ENCODE data around the gene WIPF3. TPM values are rescaled to one million over a fixed set of nuclear protein-coding genes. Genes with fewer than 3 reads are reported as not detected.

WIPF3 gene
- total RNA-seq, 2 donors from 2014 or later = 5.2 to 7.2 TPM

DNA sequence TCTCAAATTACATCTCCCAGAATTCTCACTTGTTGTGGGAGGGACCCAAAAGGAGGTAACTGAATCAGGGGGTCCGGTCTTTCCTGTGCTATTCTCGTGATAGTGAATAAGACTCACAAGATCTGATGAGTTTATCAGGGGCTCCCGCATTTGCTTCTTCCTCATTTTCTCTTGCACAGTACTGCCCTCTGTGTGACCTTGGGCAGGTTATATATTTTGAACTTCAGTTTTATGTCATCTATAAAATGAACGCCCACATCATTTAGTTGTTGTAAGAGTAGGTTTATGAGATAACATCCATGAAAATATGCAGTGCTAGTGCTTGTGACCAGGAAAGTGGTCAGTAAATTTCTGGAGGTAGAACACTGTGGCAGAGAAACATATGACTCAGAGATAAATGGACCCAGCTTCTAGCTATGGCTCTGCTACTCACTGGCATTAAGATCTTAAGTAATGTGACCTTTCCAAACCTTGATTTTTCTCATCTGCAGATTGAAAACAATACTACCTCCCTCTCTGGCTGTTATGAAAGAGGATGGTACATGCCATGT is 139.0 kb downstream of the WIPF3 start:
- H3K36me3 ChIP-seq (ENCODE audit: control insufficient read depth, insufficient read depth, low read length) = peaks cover 92% of the 10 kb centered on the region
- H3K4me3 Mint-ChIP-seq = no peak overlapping the region

DNA sequence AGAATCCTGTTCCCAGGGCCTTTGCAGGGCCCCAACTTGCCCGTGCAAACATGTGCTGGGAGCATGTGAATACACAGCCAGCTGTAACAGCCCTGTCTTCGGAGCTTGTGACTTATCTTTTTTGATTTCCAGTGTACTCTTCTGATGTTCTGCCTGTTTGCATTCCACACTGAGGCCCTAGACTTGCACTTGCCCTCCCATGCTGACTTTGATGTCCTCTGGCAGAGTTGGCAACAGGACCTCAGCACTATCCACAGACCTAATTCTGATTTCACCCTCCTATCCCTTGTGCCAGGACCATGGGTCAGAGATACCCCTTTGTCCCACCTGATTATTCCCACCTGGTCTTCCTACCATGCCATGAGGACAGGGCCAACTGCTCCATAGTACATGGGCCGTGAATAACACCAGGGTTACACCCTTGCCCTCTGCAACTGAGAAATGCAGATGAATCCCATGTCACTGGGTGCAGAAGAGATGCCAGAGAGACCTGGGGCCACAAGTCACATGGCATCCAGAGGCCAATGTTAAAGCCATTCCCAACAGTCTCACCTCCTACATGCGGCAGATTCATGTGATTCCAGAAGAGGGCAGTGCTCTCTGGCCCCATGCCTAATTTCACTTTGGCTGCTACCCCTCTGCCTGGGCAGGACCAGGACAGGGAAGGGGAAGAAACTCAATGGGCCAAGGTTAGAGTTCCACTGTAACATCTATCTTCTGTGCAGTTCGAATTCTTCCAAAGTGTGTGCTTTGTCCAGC is 140.3 kb downstream of the WIPF3 start:
- H3K36me3 ChIP-seq (ENCODE audit: control insufficient read depth, insufficient read depth, low read length) = peaks cover 92% of the 10 kb centered on the region
- H3K9ac ChIP-seq (ENCODE audit: extremely low read depth, low read length, poor library complexity, severe bottlenecking) = no peak overlapping the region
- no peak overlapping the region for H3K4me3 Mint-ChIP-seq
- H3K9me3 ChIP-seq (ENCODE audit: control insufficient read depth, low read length) = peaks cover 14% of the 10 kb centered on the region
- H3K9me3 Mint-ChIP-seq = no peaks in the 10 kb centered on the region
- no peak overlapping the region for H3K4me3 ChIP-seq (ENCODE audit: low read length)
- no peaks in the 10 kb centered on the region for H3K4me1 Mint-ChIP-seq
- 92 to 94% methylated on average over 5 of the region's 5 CpGs for WGBS, 2 experiments (ENCODE audit: insufficient coverage in 1 of 2, insufficient read length in 1 of 2)
- DNase-seq = peak; percentile 82
- H3K4me1 ChIP-seq (ENCODE audit: control insufficient read depth, insufficient read depth, low read length) = no peaks in the 10 kb centered on the region
- H3K27me3 ChIP-seq (ENCODE audit: control insufficient read depth, insufficient read depth, low read length, poor library complexity, severe bottlenecking) = no peaks in the 10 kb centered on the region
- no peak overlapping the region for H3K27ac ChIP-seq (ENCODE audit: low read depth, low read length)
- H3K36me3 Mint-ChIP-seq (ENCODE audit: low read depth) = peaks cover 70% of the 10 kb centered on the region
- no peak overlapping the region for H3K27ac Mint-ChIP-seq
- TF ChIP-seq, protein P1, sequence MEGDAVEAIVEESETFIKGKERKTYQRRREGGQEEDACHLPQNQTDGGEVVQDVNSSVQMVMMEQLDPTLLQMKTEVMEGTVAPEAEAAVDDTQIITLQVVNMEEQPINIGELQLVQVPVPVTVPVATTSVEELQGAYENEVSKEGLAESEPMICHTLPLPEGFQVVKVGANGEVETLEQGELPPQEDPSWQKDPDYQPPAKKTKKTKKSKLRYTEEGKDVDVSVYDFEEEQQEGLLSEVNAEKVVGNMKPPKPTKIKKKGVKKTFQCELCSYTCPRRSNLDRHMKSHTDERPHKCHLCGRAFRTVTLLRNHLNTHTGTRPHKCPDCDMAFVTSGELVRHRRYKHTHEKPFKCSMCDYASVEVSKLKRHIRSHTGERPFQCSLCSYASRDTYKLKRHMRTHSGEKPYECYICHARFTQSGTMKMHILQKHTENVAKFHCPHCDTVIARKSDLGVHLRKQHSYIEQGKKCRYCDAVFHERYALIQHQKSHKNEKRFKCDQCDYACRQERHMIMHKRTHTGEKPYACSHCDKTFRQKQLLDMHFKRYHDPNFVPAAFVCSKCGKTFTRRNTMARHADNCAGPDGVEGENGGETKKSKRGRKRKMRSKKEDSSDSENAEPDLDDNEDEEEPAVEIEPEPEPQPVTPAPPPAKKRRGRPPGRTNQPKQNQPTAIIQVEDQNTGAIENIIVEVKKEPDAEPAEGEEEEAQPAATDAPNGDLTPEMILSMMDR (conservative IDR thresholded peaks at IDR 0.05) = peak; percentile 79
- no peaks in the 10 kb centered on the region for H3K27me3 Mint-ChIP-seq (ENCODE audit: insufficient read depth)

More for the DNA sequence above, 139.0 kb downstream of the WIPF3 start:
- no peaks in the 10 kb centered on the region for H3K4me1 ChIP-seq (ENCODE audit: control insufficient read depth, insufficient read depth, low read length)
- DNase-seq = no peak
- H3K27ac ChIP-seq (ENCODE audit: low read depth, low read length) = no peak overlapping the region
- no peaks in the 10 kb centered on the region for H3K4me1 Mint-ChIP-seq
- H3K27me3 ChIP-seq (ENCODE audit: control insufficient read depth, insufficient read depth, low read length, poor library complexity, severe bottlenecking) = no peaks in the 10 kb centered on the region
- no peaks in the 10 kb centered on the region for H3K9me3 Mint-ChIP-seq
- peaks cover 7% of the 10 kb centered on the region for H3K9me3 ChIP-seq (ENCODE audit: control insufficient read depth, low read length)
- 96 to 100% methylated on average over 4 of the region's 4 CpGs for WGBS, 2 experiments (ENCODE audit: insufficient coverage in 1 of 2, insufficient read length in 1 of 2)
- peak overlapping the region; percentile 8 for H3K27ac Mint-ChIP-seq
- H3K36me3 Mint-ChIP-seq (ENCODE audit: low read depth) = peaks cover 72% of the 10 kb centered on the region
- no peak overlapping the region for H3K4me3 ChIP-seq (ENCODE audit: low read length)
- TF ChIP-seq, protein P1 (conservative IDR thresholded peaks at IDR 0.05) = no peak
- H3K9ac ChIP-seq (ENCODE audit: extremely low read depth, low read length, poor library complexity, severe bottlenecking) = no peak overlapping the region
- no peaks in the 10 kb centered on the region for H3K27me3 Mint-ChIP-seq (ENCODE audit: insufficient read depth)

DNA sequence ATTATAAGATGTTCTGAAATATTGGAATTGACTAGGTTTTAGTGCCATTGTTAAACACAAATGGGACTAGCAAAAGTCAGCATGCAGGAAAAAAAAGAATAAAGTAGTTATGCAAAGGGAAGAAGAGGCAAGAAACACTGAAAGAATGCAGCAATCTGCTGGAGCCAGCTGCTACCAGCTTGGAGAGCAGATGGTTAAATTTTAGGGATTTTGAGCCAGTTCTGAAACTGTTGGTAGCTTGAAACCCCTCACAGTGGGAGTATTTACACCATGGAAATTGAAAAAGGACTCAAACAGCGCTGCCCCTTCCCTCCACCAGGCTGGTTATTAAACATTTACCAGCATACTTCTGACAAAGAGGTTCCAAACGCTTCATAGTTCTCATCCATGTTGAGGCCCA is 142.3 kb downstream of the WIPF3 start:
- H3K27me3 Mint-ChIP-seq (ENCODE audit: insufficient read depth) = no peaks in the 10 kb centered on the region
- H3K9me3 Mint-ChIP-seq = no peaks in the 10 kb centered on the region
- whole genome bisulfite sequencing, 2 experiments (ENCODE audit: insufficient coverage in 1 of 2, insufficient read length in 1 of 2) = 93 to 94% methylated on average over 2 of the region's 2 CpGs
- no peak overlapping the region for H3K27ac Mint-ChIP-seq
- H3K27ac ChIP-seq (ENCODE audit: low read depth, low read length) = no peak overlapping the region
- H3K4me3 Mint-ChIP-seq = no peak overlapping the region
- peaks cover 24% of the 10 kb centered on the region for H3K9me3 ChIP-seq (ENCODE audit: control insufficient read depth, low read length)
- no peaks in the 10 kb centered on the region for H3K27me3 ChIP-seq (ENCODE audit: control insufficient read depth, insufficient read depth, low read length, poor library complexity, severe bottlenecking)
- H3K4me3 ChIP-seq (ENCODE audit: low read length) = no peak overlapping the region
- no peak overlapping the region for H3K9ac ChIP-seq (ENCODE audit: extremely low read depth, low read length, poor library complexity, severe bottlenecking)
- H3K4me1 Mint-ChIP-seq = no peaks in the 10 kb centered on the region
- H3K36me3 ChIP-seq (ENCODE audit: control insufficient read depth, insufficient read depth, low read length) = peaks cover 92% of the 10 kb centered on the region
- TF ChIP-seq, protein P1 (conservative IDR thresholded peaks at IDR 0.05) = no peak
- H3K36me3 Mint-ChIP-seq (ENCODE audit: low read depth) = peaks cover 69% of the 10 kb centered on the region
- DNase-seq = no peak
- no peaks in the 10 kb centered on the region for H3K4me1 ChIP-seq (ENCODE audit: control insufficient read depth, insufficient read depth, low read length)

All from endodermal cell (in vitro differentiated cells).